Adipocyte (in vitro differentiated cells): ENCODE results near the gene SNX8.
"Not testable (repeated sequence)": the region's sequence is repeated elsewhere in the genome, so short reads cannot be mapped to it uniquely, and the experiment has no call there.

ENCODE experiments used
- DNase-seq: peaks from one replicate; pipeline ENCODE4 v3.0.0-alpha.2; 2015; ENCODE audit warnings: low read depth
- H3K27me3 ChIP-seq: replicated peaks from 2 replicates; pipeline ENCODE4 v1.7.0; 2013; ENCODE audit warnings: mild to moderate bottlenecking, low read length, moderate library complexity; ENCODE audit not compliant: control insufficient read depth, insufficient read depth
- H3K36me3 ChIP-seq: 2 replicates; pipeline ENCODE4 v1.7.0; 2013; ENCODE audit warnings: low read length, mild to moderate bottlenecking, moderate library complexity; ENCODE audit not compliant: control insufficient read depth, insufficient read depth, severe bottlenecking
- H3K4me1 ChIP-seq: 2 replicates; pipeline ENCODE4 v1.7.0; 2013; ENCODE audit warnings: mild to moderate bottlenecking, low read length, moderate library complexity; ENCODE audit not compliant: control insufficient read depth, insufficient read depth
- H3K4me3 ChIP-seq: 2 replicates; pipeline ENCODE4 v1.7.0; 2013; ENCODE audit warnings: mild to moderate bottlenecking, low read length, moderate library complexity
- H3K9ac ChIP-seq: 2 replicates; pipeline ENCODE4 v1.7.0; 2013; ENCODE audit warnings: mild to moderate bottlenecking, low read length, moderate library complexity
- H3K9me3 ChIP-seq: 2 replicates; pipeline ENCODE4 v1.7.0; 2013; ENCODE audit warnings: mild to moderate bottlenecking, low read length, moderate library complexity; ENCODE audit not compliant: control insufficient read depth

The SNX8 gene

DNA sequence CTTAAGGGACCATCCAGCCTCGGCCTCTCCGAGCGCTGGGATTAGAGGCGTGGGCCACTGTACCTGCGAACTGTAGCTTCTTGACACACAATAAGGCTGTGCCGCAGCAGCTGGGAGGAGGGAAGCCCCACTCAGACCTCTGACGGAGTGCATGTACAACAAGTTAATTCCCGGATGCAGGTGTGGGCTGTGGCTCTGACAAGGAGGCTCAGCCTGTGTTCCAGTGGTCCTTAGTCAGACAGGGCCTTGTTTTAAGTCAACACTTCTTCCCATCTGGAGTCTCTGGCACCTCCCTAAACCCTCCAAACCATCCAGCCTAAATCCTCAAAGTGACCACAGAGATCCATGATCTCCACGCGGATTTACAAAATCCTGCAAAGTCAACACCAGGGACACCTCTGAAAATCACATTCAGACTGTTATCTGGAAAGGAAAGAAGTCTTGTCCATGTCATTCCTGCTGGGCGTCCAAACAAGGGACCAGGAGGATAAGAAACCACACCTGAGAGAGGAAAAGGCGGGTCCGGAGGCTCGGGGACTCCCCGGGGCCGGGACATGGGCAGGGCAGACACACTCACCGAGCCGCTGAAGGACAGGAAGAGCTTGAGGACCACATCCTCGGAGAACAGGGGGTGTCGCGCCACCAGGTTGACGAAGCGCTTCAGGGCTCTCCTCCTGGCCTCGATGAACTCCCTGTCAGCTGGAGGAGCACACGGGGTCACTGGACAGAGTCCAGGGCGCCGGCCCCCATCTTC lies 42.8 kb downstream of the SNX8 start:
- Histone ChIP-seq H3K4me1 (peaks cover 7% of the 10 kb centered on the region), H3K27me3 (no peaks in the 10 kb centered on the region), H3K9ac (no peak overlapping the region), H3K9me3 (no peaks in the 10 kb centered on the region), H3K4me3 (no peak overlapping the region), H3K36me3 (peaks cover 21% of the 10 kb centered on the region)
- no peak for DNase-seq

GRCh38 chr7:2270495-2270894 lies 43.7 kb downstream of the SNX8 start:
- Histone ChIP-seq H3K9ac (no peak overlapping the region), H3K27me3 (no peaks in the 10 kb centered on the region), H3K9me3 (no peaks in the 10 kb centered on the region), H3K36me3 (peaks cover 21% of the 10 kb centered on the region), H3K4me3 (no peak overlapping the region), H3K4me1 (peaks cover 12% of the 10 kb centered on the region)
- DNase-seq, result no peak

GRCh38 chr7:2269991-2270460 lies 44.2 kb downstream of the SNX8 start:
- peak; percentile 7 for DNase-seq
- H3K4me3 ChIP-seq, result no peak overlapping the region

GRCh38 chr7:2269089-2269990 lies 44.9 kb downstream of the SNX8 start:
- H3K36me3 ChIP-seq, result peaks cover 14% of the 10 kb centered on the region
- DNase-seq, result peak; percentile 16
- not testable (repeated sequence) for H3K4me3 ChIP-seq, H3K27me3 ChIP-seq, H3K9ac ChIP-seq, H3K9me3 ChIP-seq
- peaks cover 12% of the 10 kb centered on the region for H3K4me1 ChIP-seq

More at GRCh38 chr7:2269991-2270460, 44.2 kb downstream of the SNX8 start:
- peaks cover 20% of the 10 kb centered on the region for H3K36me3 ChIP-seq
- H3K27me3 ChIP-seq, result no peaks in the 10 kb centered on the region
- H3K4me1 ChIP-seq, result peaks cover 12% of the 10 kb centered on the region
- H3K9ac ChIP-seq, result no peak overlapping the region
- H3K9me3 ChIP-seq, result no peaks in the 10 kb centered on the region

GRCh38 chr7:2266911-2267310 lies 47.3 kb downstream of the SNX8 start:
- Histone ChIP-seq H3K27me3 (no peaks in the 10 kb centered on the region), H3K4me1 (peaks cover 12% of the 10 kb centered on the region), H3K9me3 (no peaks in the 10 kb centered on the region), H3K4me3 (no peak overlapping the region), H3K9ac (no peak overlapping the region), H3K36me3 (peaks cover 22% of the 10 kb centered on the region)
- peak; percentile 56 for DNase-seq

DNA sequence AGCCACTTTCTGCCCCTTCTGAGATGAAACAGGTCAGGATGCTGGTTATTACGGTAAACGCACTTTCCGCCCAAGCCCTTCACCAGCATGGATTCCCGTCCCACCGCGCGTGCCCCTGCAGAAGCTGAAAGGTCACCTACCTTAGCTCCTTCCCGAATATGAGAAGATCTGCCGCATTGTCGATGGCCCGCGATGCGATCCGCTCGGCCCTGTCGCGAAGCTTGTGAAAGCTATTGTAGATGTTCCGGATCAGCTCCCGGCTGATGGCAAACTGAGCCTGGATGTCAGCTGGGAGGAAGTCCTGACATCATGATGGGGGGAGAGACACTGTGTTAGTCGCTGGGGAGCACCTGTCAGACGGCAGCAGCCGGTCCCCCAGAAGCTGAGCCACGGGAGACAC lies 50.1 kb downstream of the SNX8 start:
- H3K36me3 ChIP-seq, result peaks cover 21% of the 10 kb centered on the region
- H3K27me3 ChIP-seq, result no peaks in the 10 kb centered on the region
- no peak overlapping the region for H3K9ac ChIP-seq
- H3K4me3 ChIP-seq, result no peak overlapping the region
- H3K9me3 ChIP-seq, result no peaks in the 10 kb centered on the region
- peaks cover 9% of the 10 kb centered on the region for H3K4me1 ChIP-seq
- DNase-seq, result no peak

- no peak for DNase-seq
- Histone ChIP-seq H3K9me3 (no peaks in the 10 kb centered on the region), H3K36me3 (peaks cover 21% of the 10 kb centered on the region), H3K4me3 (no peak overlapping the region), H3K9ac (no peak overlapping the region), H3K27me3 (no peaks in the 10 kb centered on the region), H3K4me1 (peaks cover 9% of the 10 kb centered on the region)
These were observed 51.1 kb downstream of the SNX8 start for GRCh38 chr7:2263176-2263575.

DNA sequence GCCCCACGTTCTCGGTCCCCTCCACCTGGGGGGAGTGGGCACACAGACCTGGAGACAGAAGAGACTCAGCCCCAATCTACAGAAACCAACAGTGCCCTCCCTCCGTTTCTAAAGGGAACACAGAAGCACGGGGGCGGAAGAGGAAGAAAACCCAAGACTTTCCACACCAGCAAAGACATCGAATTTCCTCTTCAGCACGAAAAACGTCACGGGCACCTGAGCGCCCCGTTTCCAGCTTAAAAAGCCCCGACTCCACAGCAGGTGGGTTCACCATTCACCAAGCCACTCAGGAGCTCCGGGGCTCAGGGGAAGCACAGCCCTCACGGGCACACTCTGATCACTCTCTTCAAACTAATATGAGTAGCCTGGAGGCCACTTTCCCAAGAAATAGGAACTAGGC lies 52.6 kb downstream of the SNX8 start:
- Histone ChIP-seq H3K9me3 (no peaks in the 10 kb centered on the region), H3K4me3 (no peak overlapping the region), H3K4me1 (peaks cover 6% of the 10 kb centered on the region), H3K9ac (no peak overlapping the region), H3K27me3 (no peaks in the 10 kb centered on the region), H3K36me3 (peaks cover 27% of the 10 kb centered on the region)
- DNase-seq, result no peak

DNA sequence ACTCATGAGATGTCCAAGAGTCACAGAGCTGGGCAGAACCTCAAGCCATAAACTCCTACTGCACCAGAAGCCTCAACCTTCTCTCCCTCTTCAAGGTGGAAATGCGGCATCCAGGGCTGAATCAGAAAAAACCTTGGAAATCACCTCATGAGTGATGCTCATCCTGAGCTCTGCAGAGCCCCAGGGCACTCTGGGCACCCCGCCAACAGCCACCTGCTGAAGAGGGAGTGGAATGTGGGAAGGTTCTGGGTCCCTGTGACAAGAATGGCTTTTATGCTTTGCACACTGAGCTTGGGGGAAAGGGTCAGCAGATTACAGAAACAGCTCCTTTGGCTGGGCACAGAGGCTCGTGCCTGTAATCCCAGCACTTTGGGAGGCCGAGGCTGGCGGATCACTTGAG lies 53.4 kb downstream of the SNX8 start:
- Histone ChIP-seq H3K9me3 (no peaks in the 10 kb centered on the region), H3K4me1 (peaks cover 2% of the 10 kb centered on the region), H3K36me3 (peaks cover 33% of the 10 kb centered on the region), H3K9ac (no peak overlapping the region), H3K27me3 (no peaks in the 10 kb centered on the region), H3K4me3 (no peak overlapping the region)
- peak; percentile 8 for DNase-seq

GRCh38 chr7:2259480-2259879 lies 54.8 kb downstream of the SNX8 start:
- H3K27me3 ChIP-seq, result no peaks in the 10 kb centered on the region
- H3K9ac ChIP-seq, result no peak overlapping the region
- H3K4me3 ChIP-seq, result no peak overlapping the region
- peaks cover 35% of the 10 kb centered on the region for H3K36me3 ChIP-seq
- no peak for DNase-seq
- no peaks in the 10 kb centered on the region for H3K4me1 ChIP-seq
- H3K9me3 ChIP-seq, result no peaks in the 10 kb centered on the region

DNA sequence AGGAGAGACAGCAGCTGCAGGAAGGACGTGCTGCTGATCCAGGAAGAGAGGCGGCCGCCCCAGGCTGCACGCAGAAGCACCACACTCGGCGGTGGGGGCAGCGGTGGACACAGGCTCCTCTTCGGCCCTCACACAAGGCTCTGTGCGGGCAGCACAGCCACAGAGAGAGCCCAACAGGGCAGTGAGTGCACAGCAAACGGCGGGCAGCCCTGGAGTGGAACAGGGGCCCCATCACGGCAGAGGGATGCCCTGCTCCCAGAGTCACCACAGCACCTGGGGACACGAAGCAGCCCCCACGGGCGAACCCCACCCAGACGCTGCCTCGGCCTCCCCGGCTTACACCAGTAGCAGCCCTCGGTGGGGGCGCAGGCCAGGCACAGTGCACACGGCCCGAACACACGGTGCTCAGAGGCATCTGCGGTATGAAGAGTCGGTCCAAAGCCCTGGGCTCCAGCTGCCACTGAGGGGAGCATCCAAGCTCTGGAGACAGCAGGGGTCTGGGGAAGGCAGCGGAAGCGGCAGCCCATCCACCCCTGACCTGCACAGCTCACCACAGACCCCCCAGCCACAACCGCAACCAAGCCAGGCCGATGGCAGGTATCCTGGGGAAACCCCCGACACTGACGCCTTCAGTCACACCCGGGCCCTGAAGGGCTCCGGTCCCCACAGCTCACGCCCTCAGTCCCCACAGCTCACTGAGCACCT lies 55.4 kb downstream of the SNX8 start:
- H3K9ac ChIP-seq, result no peak overlapping the region
- peaks cover 30% of the 10 kb centered on the region for H3K36me3 ChIP-seq
- no peaks in the 10 kb centered on the region for H3K9me3 ChIP-seq
- H3K27me3 ChIP-seq, result no peaks in the 10 kb centered on the region
- no peak for DNase-seq
- no peak overlapping the region for H3K4me3 ChIP-seq
- no peaks in the 10 kb centered on the region for H3K4me1 ChIP-seq
